GM21786 (cell line): Measurements from ENCODE around the gene SPPL2B.

ENCODE experiments used
- ATAC-seq: cut with Tn5 transposase; IDR thresholded peaks from one replicate; pipeline ENCODE4 v1.9.1; 2021; ENCODE audit not compliant: unreplicated experiment

SPPL2B gene

GRCh38 chr19:2296141-2296540 lies 32.3 kb upstream of the SPPL2B start:
- no peak for ATAC-seq

- ATAC-seq, result no peak
Observed at GRCh38 chr19:2300533-2300932, 28.0 kb upstream of the SPPL2B start.

GRCh38 chr19:2302319-2303210 lies 25.9 kb upstream of the SPPL2B start:
- ATAC-seq, result no peak

GRCh38 chr19:2303211-2303798 lies 25.2 kb upstream of the SPPL2B start:
- ATAC-seq, result no peak

- no peak for ATAC-seq
Observed at GRCh38 chr19:2305452-2306280, 22.8 kb upstream of the SPPL2B start.

- no peak for ATAC-seq
Observed at GRCh38 chr19:2306281-2306806, 22.1 kb upstream of the SPPL2B start.

- ATAC-seq, result no peak
Observed at GRCh38 chr19:2306971-2307370, 21.5 kb upstream of the SPPL2B start.

GRCh38 chr19:2307518-2308012 lies 20.9 kb upstream of the SPPL2B start:
- no peak for ATAC-seq

GRCh38 chr19:2308114-2308556 lies 20.3 kb upstream of the SPPL2B start, which contains the start of gene LINGO3:
Gene LINGO3 (minus strand): TSS chr19:2308154. CDS start chr19:2291776, 16,378 bp downstream.
- no peak for ATAC-seq

GRCh38 chr19:2309734-2310362 lies 18.6 kb upstream of the SPPL2B start:
- ATAC-seq, result no peak

GRCh38 chr19:2311093-2311492 lies 17.4 kb upstream of the SPPL2B start:
- ATAC-seq, result no peak

GRCh38 chr19:2312820-2313501 lies 15.5 kb upstream of the SPPL2B start:
- no peak for ATAC-seq

- no peak for ATAC-seq
Observed at GRCh38 chr19:2315121-2315817, 13.2 kb upstream of the SPPL2B start.

GRCh38 chr19:2315818-2316353 lies 12.6 kb upstream of the SPPL2B start:
- ATAC-seq, result no peak

GRCh38 chr19:2317300-2317699 lies 11.2 kb upstream of the SPPL2B start:
- no peak for ATAC-seq

- ATAC-seq, result no peak
Observed at GRCh38 chr19:2317756-2318155, 10.7 kb upstream of the SPPL2B start.

- ATAC-seq, result no peak
Observed at GRCh38 chr19:2318923-2319322, 9.6 kb upstream of the SPPL2B start.

GRCh38 chr19:2319551-2319950 lies 8.9 kb upstream of the SPPL2B start:
- ATAC-seq, result no peak

GRCh38 chr19:2320049-2320448 lies 8.4 kb upstream of the SPPL2B start:
- ATAC-seq, result no peak
